Esophagus squamous epithelium (tissue), 5 donors: ENCODE data around the gene PRKCZ. TPM values are rescaled to one million over a fixed set of nuclear protein-coding genes. Genes with fewer than 3 reads are reported as not detected.
"Not testable (repeated sequence)": the region's sequence is repeated elsewhere in the genome, so short reads cannot be mapped to it uniquely, and the experiment has no call there.

Experiments used
- DNase-seq: peaks from one replicate; lab custom pipeline; 2025; lab: John Stamatoyannopoulos, UW
- H3K27ac ChIP-seq, 4 donors: fragments of 200-600 bp; sonication (generic); one replicate each; pipeline ENCODE4 v1.5.1; 2016 to 2019; ENCODE audit warnings: mild to moderate bottlenecking in 1 of 4
- H3K27me3 ChIP-seq, 4 donors: fragments of 200-600 bp; sonication (generic); 1 replicate in 3 of 4; 2 replicates in 1 of 4; pipeline versions ENCODE4 v1.5.1 to v1.6.0; 2017 to 2021; ENCODE audit warnings: antibody characterized with exemption in 1 of 4
- H3K36me3 ChIP-seq, 3 donors: fragments of 200-600 bp; sonication (generic); one replicate each; pipeline ENCODE4 v1.5.1; 2016 to 2019
- H3K4me1 ChIP-seq, 3 donors: fragments of 200-600 bp; sonication (generic); one replicate each; pipeline ENCODE4 v1.5.1; 2017 to 2019
- H3K4me3 ChIP-seq, 4 donors: fragments of 200-600 bp; sonication (generic); 1 replicate in 3 of 4; 2 replicates in 1 of 4; pipeline ENCODE4 v1.5.1; 2016 to 2019; ENCODE audit warnings: mild to moderate bottlenecking in 2 of 4, moderate library complexity in 1 of 4
- H3K9me3 ChIP-seq, 3 donors: fragments of 200-600 bp; sonication (generic); one replicate each; pipeline ENCODE4 v1.5.1; 2016 to 2019
- CTCF ChIP-seq, 6 experiments: fragments of 450-650 bp in 4 of 6; fragments of 200-600 bp in 2 of 6; sonication (generic) in 2 of 6; IDR thresholded peaks; one replicate each; pipeline ENCODE4 v1.5.1; 2016 to 2019; ENCODE audit warnings: antibody characterized with exemption in 6 of 6, mild to moderate bottlenecking in 4 of 6, moderate library complexity in 4 of 6
- POLR2A ChIP-seq, 4 donors: fragments of 450-650 bp; IDR thresholded peaks; one replicate each; pipeline ENCODE4 v1.6.1; 2017; ENCODE audit warnings: antibody characterized with exemption in 4 of 4, mild to moderate bottlenecking in 4 of 4, moderate library complexity in 3 of 4
- WGBS, 2 donors: methylation state at CpG; one replicate each; pipeline ENCODE4 v1.1.5; 2018; 5-methylcytosine and 5-hydroxymethylcytosine counted together
- intact Hi-C: fragments of 100-400 bp; cut with DNase I; formaldehyde crosslinking; loops from one replicate; pipeline ENCODE4 v1.15.0; 2022
- total RNA-seq, 4 donors: library from RNA; depleted of rRNA; stranded (reverse); fragments of >200 nt; gene quantifications; one replicate each; pipeline ENCODE4 v1.1.0, GENCODE V29; 2016
- donor health status: DM: yes; HTN: yes; CAD: no.

Gene PRKCZ
- total RNA-seq, 4 donors from 2014 or later, result 14.5 to 23.8 (median 17.5) TPM

GRCh38 chr1:2110191-2110737, 60.1 kb downstream of the PRKCZ start:
- 60% methylated on average over 2 of the region's 18 CpGs; no CpG with 5 or more reads in 1 of the 2 donors for WGBS, 2 donors
- intact Hi-C loops, result no loop called here
- DNase-seq, result no peak

GRCh38 chr1:2110738-2111673, 60.8 kb downstream of the PRKCZ start:
- 83 to 88% methylated on average over 16 to 18 of the region's 28 CpGs for WGBS, 2 donors
- Histone ChIP-seq H3K9me3 (no peaks in the 10 kb centered on the region), H3K27ac (no peak overlapping the region), H3K27me3 (peaks cover 0 to 18% (median 0%) of the 10 kb centered on the region in 4 donors), H3K4me3 (no peak overlapping the region), H3K36me3 (peaks cover 0 to 29% (median 0%) of the 10 kb centered on the region in 3 donors), H3K4me1 (no peaks in the 10 kb centered on the region)
- intact Hi-C loops, result no loop called here
- no peak for TF ChIP-seq POLR2A (IDR thresholded peaks at IDR 0.05)
- no peak for TF ChIP-seq CTCF (IDR thresholded peaks at IDR 0.05)
- DNase-seq, result no peak

More at GRCh38 chr1:2110191-2110737, 60.1 kb downstream of the PRKCZ start:
- TF ChIP-seq CTCF (IDR thresholded peaks at IDR 0.05), result no peak
- no peaks in the 10 kb centered on the region for H3K9me3 ChIP-seq
- H3K4me3 ChIP-seq, result no peak overlapping the region
- no peak overlapping the region for H3K27ac ChIP-seq
- peaks cover 0 to 17% (median 0%) of the 10 kb centered on the region in 4 donors for H3K27me3 ChIP-seq
- no peaks in the 10 kb centered on the region for H3K4me1 ChIP-seq
- peaks cover 0 to 36% (median 0%) of the 10 kb centered on the region in 3 donors for H3K36me3 ChIP-seq

GRCh38 chr1:2111674-2112035, 61.4 kb downstream of the PRKCZ start:
- Histone ChIP-seq H3K9me3 (no peaks in the 10 kb centered on the region), H3K4me3 (no peak overlapping the region), H3K36me3 (peaks cover 0 to 22% (median 0%) of the 10 kb centered on the region in 3 donors), H3K4me1 (no peaks in the 10 kb centered on the region), H3K27me3 (peaks cover 0 to 18% (median 0%) of the 10 kb centered on the region in 4 donors), H3K27ac (no peak overlapping the region)
- DNase-seq, result no peak
- intact Hi-C loops, result no loop called here
- WGBS, 2 donors, result 90 to 93% methylated on average over 9 to 11 of the region's 15 CpGs
- TF ChIP-seq POLR2A (IDR thresholded peaks at IDR 0.05), result no peak
- TF ChIP-seq CTCF (IDR thresholded peaks at IDR 0.05), result no peak

GRCh38 chr1:2112280-2112701, 62.1 kb downstream of the PRKCZ start:
- WGBS, 2 donors, result 74 to 79% methylated on average over 9 to 17 of the region's 17 CpGs
- H3K36me3 ChIP-seq, result peaks cover 0 to 16% (median 0%) of the 10 kb centered on the region in 3 donors
- no peaks in the 10 kb centered on the region for H3K4me1 ChIP-seq
- no peak overlapping the region for H3K4me3 ChIP-seq
- DNase-seq, result no peak
- intact Hi-C loops, result no loop called here
- H3K9me3 ChIP-seq, result no peaks in the 10 kb centered on the region
- H3K27ac ChIP-seq, result no peak overlapping the region
- H3K27me3 ChIP-seq, result peaks cover 0 to 18% (median 0%) of the 10 kb centered on the region in 4 donors
- TF ChIP-seq POLR2A (IDR thresholded peaks at IDR 0.05) (no peak), CTCF (IDR thresholded peaks at IDR 0.05) (no peak)

- no peaks in the 10 kb centered on the region for H3K9me3 ChIP-seq
- H3K27ac ChIP-seq, result no peak overlapping the region
- intact Hi-C loops, result no loop called here
- peaks cover 0 to 8% (median 0%) of the 10 kb centered on the region in 3 donors for H3K36me3 ChIP-seq
- WGBS, 2 donors, result 93 to 95% methylated on average over 12 of the region's 15 CpGs
- H3K27me3 ChIP-seq, result peaks cover 0 to 18% (median 0%) of the 10 kb centered on the region in 4 donors
- H3K4me1 ChIP-seq, result no peaks in the 10 kb centered on the region
- no peak overlapping the region for H3K4me3 ChIP-seq
- TF ChIP-seq CTCF (IDR thresholded peaks at IDR 0.05), result no peak
- no peak for TF ChIP-seq POLR2A (IDR thresholded peaks at IDR 0.05)
- no peak for DNase-seq
Observed at GRCh38 chr1:2113620-2114135, 63.5 kb downstream of the PRKCZ start.

GRCh38 chr1:2114635-2115007, 64.4 kb downstream of the PRKCZ start:
- 88 to 89% methylated on average over 14 of the region's 14 CpGs for WGBS, 2 donors
- H3K36me3 ChIP-seq, intact Hi-C loops, H3K27ac ChIP-seq, H3K4me1 ChIP-seq, H3K9me3 ChIP-seq, H3K4me3 ChIP-seq, DNase-seq: not testable (repeated sequence)
- H3K27me3 ChIP-seq, result peaks cover 0 to 14% (median 0%) of the 10 kb centered on the region in 4 donors
